NOMO-1 (cell line): ENCODE results near the gene PFN1.
"Not testable (repeated sequence)": the region's sequence is repeated elsewhere in the genome, so short reads cannot be mapped to it uniquely, and the experiment has no call there.

Experiments used
- DNase-seq, 2 experiments: peaks; one replicate each; lab custom pipeline; 2025; ENCODE audit not compliant: unreplicated experiment in 2 of 2; lab: John Stamatoyannopoulos, UW

PFN1 gene

GRCh38 chr17:4931963-4932362, 16.4 kb downstream of the PFN1 start, which contains the start of gene GP1BA:
Gene GP1BA, plus strand, starts transcription at chr17:4932277. Its CDS starts 328 bp downstream, at chr17:4932605.
- no peak for DNase-seq

- DNase-seq = no peak
Observed at GRCh38 chr17:4928881-4929280, 19.4 kb downstream of the PFN1 start.

GRCh38 chr17:4926577-4927335, 21.6 kb downstream of the PFN1 start:
- DNase-seq = not testable (repeated sequence)

- DNase-seq = no peak
Observed at GRCh38 chr17:4921320-4921719, 27.0 kb downstream of the PFN1 start.

- DNase-seq = peak; percentile 38 to 68
Observed at GRCh38 chr17:4920351-4921048, 27.8 kb downstream of the PFN1 start.

- DNase-seq = no peak
Observed at GRCh38 chr17:4919511-4920047, 28.8 kb downstream of the PFN1 start.

GRCh38 chr17:4914551-4914950, 33.8 kb downstream of the PFN1 start:
- not testable (repeated sequence) for DNase-seq

- no peak for DNase-seq
Observed at GRCh38 chr17:4913994-4914393, 34.3 kb downstream of the PFN1 start.

- peak; percentile 90 for DNase-seq
Observed at GRCh38 chr17:4908711-4909496, 39.4 kb downstream of the PFN1 start.

GRCh38 chr17:4908301-4908700, 40.0 kb downstream of the PFN1 start:
- no peak for DNase-seq

GRCh38 chr17:4906642-4907041, 41.7 kb downstream of the PFN1 start:
- not testable (repeated sequence) for DNase-seq

GRCh38 chr17:4903051-4903818, 45.1 kb downstream of the PFN1 start, which contains the start of gene CHRNE:
Gene CHRNE, minus strand, starts transcription at chr17:4903098. Its CDS starts 35 bp downstream, at chr17:4903063.
- peak in 1 of 2 experiments; percentile 64 for DNase-seq

- no peak for DNase-seq
Observed at GRCh38 chr17:4902540-4902939, 45.8 kb downstream of the PFN1 start.

- DNase-seq = no peak
Observed at GRCh38 chr17:4901648-4902344, 46.5 kb downstream of the PFN1 start.

GRCh38 chr17:4901108-4901647, 47.2 kb downstream of the PFN1 start:
- DNase-seq = no peak

GRCh38 chr17:4900231-4901107, 47.9 kb downstream of the PFN1 start:
- DNase-seq = no peak

GRCh38 chr17:4899341-4900230, 48.7 kb downstream of the PFN1 start, which contains the start of gene C17orf107:
Gene C17orf107, plus strand, starts transcription at chr17:4899536. Its CDS starts 227 bp downstream, at chr17:4899763.
- peak; percentile 60 to 68 for DNase-seq
